Stimulated activated CD4-positive, alpha-beta T cell treated with anti-CD3 and anti-CD28 coated beads, Interleukin-12 subunit alpha, Interleukin-12 subunit beta, amount 100 ng/mL, for 4 hours (primary cell): Measurements from ENCODE around the gene PROM1.

Experiments
- DNase-seq: peaks from one replicate; pipeline ENCODE4 v3.0.0-alpha.2; 2020

PROM1 gene

GRCh38 chr4:15982842-15983524 is 100.8 kb downstream of the PROM1 start:
- no peak for DNase-seq

- DNase-seq: no peak
Measured at GRCh38 chr4:15976456-15977447, 107.1 kb downstream of the PROM1 start.

GRCh38 chr4:15971068-15971801 is 112.6 kb downstream of the PROM1 start:
- DNase-seq: no peak

- DNase-seq: no peak
Measured at GRCh38 chr4:15968551-15969300, 115.1 kb downstream of the PROM1 start.

- no peak for DNase-seq
Measured at GRCh38 chr4:15965325-15965724, 118.5 kb downstream of the PROM1 start.

- DNase-seq: no peak
Measured at GRCh38 chr4:15964159-15964558, 119.7 kb downstream of the PROM1 start.

GRCh38 chr4:15963576-15963975 is 120.2 kb downstream of the PROM1 start:
- DNase-seq: no peak

- peak; percentile 44 for DNase-seq
Measured at GRCh38 chr4:15963001-15963451, 120.8 kb downstream of the PROM1 start, which contains the start of gene FGFBP2. Gene FGFBP2 (minus strand): TSS chr4:15963175. CDS start chr4:15963129, 46 bp downstream.

GRCh38 chr4:15961781-15962510 is 121.9 kb downstream of the PROM1 start:
- DNase-seq: no peak

GRCh38 chr4:15958562-15958961 is 125.3 kb downstream of the PROM1 start:
- no peak for DNase-seq

GRCh38 chr4:15956179-15956850 is 127.5 kb downstream of the PROM1 start:
- peak; percentile 78 for DNase-seq

GRCh38 chr4:15955670-15956069 is 128.2 kb downstream of the PROM1 start:
- DNase-seq: no peak

- no peak for DNase-seq
Measured at GRCh38 chr4:15953625-15954024, 130.2 kb downstream of the PROM1 start.

- no peak for DNase-seq
Measured at GRCh38 chr4:15951781-15952180, 132.0 kb downstream of the PROM1 start.

GRCh38 chr4:15948826-15949225 is 135.0 kb downstream of the PROM1 start:
- no peak for DNase-seq

GRCh38 chr4:15947684-15948083 is 136.1 kb downstream of the PROM1 start:
- DNase-seq: no peak

- DNase-seq: no peak
Measured at GRCh38 chr4:15945516-15945915, 138.3 kb downstream of the PROM1 start.

GRCh38 chr4:15944895-15945294 is 138.9 kb downstream of the PROM1 start:
- DNase-seq: no peak

GRCh38 chr4:15942283-15942682 is 141.5 kb downstream of the PROM1 start:
- DNase-seq: no peak

- DNase-seq: no peak
Measured at GRCh38 chr4:15938640-15939039, 145.2 kb downstream of the PROM1 start, which contains the start of gene FGFBP1. Gene FGFBP1 (minus strand): TSS chr4:15938740. CDS start chr4:15936632, 2,108 bp downstream.

- no peak for DNase-seq
Measured at GRCh38 chr4:15938182-15938581, 145.6 kb downstream of the PROM1 start.
